ENCODE results near the gene YWHAQ. TPM values are rescaled to one million over a fixed set of nuclear protein-coding genes. Genes with fewer than 3 reads are reported as not detected.

YWHAQ gene
- total RNA-seq, 1 donor from 2014 or later, result 655 TPM

- peaks cover 28% of the 10 kb centered on the region for H3K4me1 Mint-ChIP-seq
- H3K36me3 Mint-ChIP-seq, result no peaks in the 10 kb centered on the region
- DNase-seq (ENCODE audit: low spot score), result no peak
- Histone ChIP-seq H3K4me2 (no peak overlapping the region), H4K20me1 (ENCODE audit: low read depth) (no peaks in the 10 kb centered on the region), H3K9ac (no peak overlapping the region), H3K4me3 (no peak overlapping the region), H3K79me2 (ENCODE audit: low read depth) (no peaks in the 10 kb centered on the region), H3F3A (ENCODE audit: low read depth) (peaks cover 10% of the 10 kb centered on the region), H2AFZ (replicated peaks) (no peak overlapping the region), H3K27ac (no peak overlapping the region), H3K9me3 (ENCODE audit: low read depth) (no peaks in the 10 kb centered on the region), H3K27me3 (no peaks in the 10 kb centered on the region), H3K36me3 (no peaks in the 10 kb centered on the region), H3K4me1 (peaks cover 10% of the 10 kb centered on the region)
- H3K9me3 Mint-ChIP-seq, result no peaks in the 10 kb centered on the region
- H3K4me3 Mint-ChIP-seq, result peak overlapping the region; percentile 30
- no peaks in the 10 kb centered on the region for H3K27me3 Mint-ChIP-seq (ENCODE audit: insufficient read depth, low read depth)
- TF ChIP-seq CTCF (IDR thresholded peaks at IDR 0.05) (no peak), EZH2phosphoT487 (IDR thresholded peaks at IDR 0.05) (no peak), EZH2 (IDR thresholded peaks at IDR 0.05) (no peak)
- no peak overlapping the region for H3K27ac Mint-ChIP-seq
Observed at GRCh38 chr2:9673914-9674481, 43.2 kb upstream of the YWHAQ start.

- DNase-seq (ENCODE audit: low spot score), result no peak
- no peak overlapping the region for H3K4me2 ChIP-seq
- no peak overlapping the region for H3K4me3 ChIP-seq
- H4K20me1 ChIP-seq (ENCODE audit: low read depth), result no peaks in the 10 kb centered on the region
- no peaks in the 10 kb centered on the region for H3K27me3 ChIP-seq
- no peaks in the 10 kb centered on the region for H3K36me3 Mint-ChIP-seq
- no peak for TF ChIP-seq EZH2phosphoT487 (IDR thresholded peaks at IDR 0.05)
- H3K27me3 Mint-ChIP-seq (ENCODE audit: insufficient read depth, low read depth), result peaks cover 2% of the 10 kb centered on the region
- H3K4me1 ChIP-seq, result no peaks in the 10 kb centered on the region
- H3K79me2 ChIP-seq (ENCODE audit: low read depth), result no peaks in the 10 kb centered on the region
- H3K27ac Mint-ChIP-seq, result no peak overlapping the region
- no peaks in the 10 kb centered on the region for H3F3A ChIP-seq (ENCODE audit: low read depth)
- no peaks in the 10 kb centered on the region for H3K9me3 ChIP-seq (ENCODE audit: low read depth)
- no peak overlapping the region for H2AFZ ChIP-seq (replicated peaks)
- no peak overlapping the region for H3K4me3 Mint-ChIP-seq
- H3K9me3 Mint-ChIP-seq, result no peaks in the 10 kb centered on the region
- H3K4me1 Mint-ChIP-seq, result peaks cover 3% of the 10 kb centered on the region
- no peaks in the 10 kb centered on the region for H3K36me3 ChIP-seq
- no peak overlapping the region for H3K9ac ChIP-seq
- H3K27ac ChIP-seq, result no peak overlapping the region
Observed at GRCh38 chr2:9668687-9669345, 38.0 kb upstream of the YWHAQ start.

GRCh38 chr2:9667826-9668225 lies 37.0 kb upstream of the YWHAQ start:
- H3K79me2 ChIP-seq (ENCODE audit: low read depth), result no peaks in the 10 kb centered on the region
- H3F3A ChIP-seq (ENCODE audit: low read depth), result no peaks in the 10 kb centered on the region
- no peak overlapping the region for H2AFZ ChIP-seq (replicated peaks)
- H3K27ac ChIP-seq, result no peak overlapping the region
- no peak overlapping the region for H3K4me3 ChIP-seq
- H3K27me3 Mint-ChIP-seq (ENCODE audit: insufficient read depth, low read depth), result peaks cover 2% of the 10 kb centered on the region
- no peaks in the 10 kb centered on the region for H4K20me1 ChIP-seq (ENCODE audit: low read depth)
- H3K4me3 Mint-ChIP-seq, result no peak overlapping the region
- H3K4me1 ChIP-seq, result no peaks in the 10 kb centered on the region
- no peak overlapping the region for H3K9ac ChIP-seq
- H3K36me3 Mint-ChIP-seq, result no peaks in the 10 kb centered on the region
- no peaks in the 10 kb centered on the region for H3K36me3 ChIP-seq
- H3K27ac Mint-ChIP-seq, result no peak overlapping the region
- no peaks in the 10 kb centered on the region for H3K9me3 ChIP-seq (ENCODE audit: low read depth)
- no peak overlapping the region for H3K4me2 ChIP-seq
- DNase-seq (ENCODE audit: low spot score), result no peak
- H3K4me1 Mint-ChIP-seq, result peaks cover 3% of the 10 kb centered on the region
- H3K9me3 Mint-ChIP-seq, result no peaks in the 10 kb centered on the region
- TF ChIP-seq CTCF (IDR thresholded peaks at IDR 0.05) (no peak), EZH2 (IDR thresholded peaks at IDR 0.05) (no peak), EZH2phosphoT487 (IDR thresholded peaks at IDR 0.05) (no peak)
- no peaks in the 10 kb centered on the region for H3K27me3 ChIP-seq

GRCh38 chr2:9666306-9666705 lies 35.5 kb upstream of the YWHAQ start:
- no peaks in the 10 kb centered on the region for H3K27me3 ChIP-seq
- H3K4me3 ChIP-seq, result no peak overlapping the region
- H3K79me2 ChIP-seq (ENCODE audit: low read depth), result no peaks in the 10 kb centered on the region
- no peaks in the 10 kb centered on the region for H3K9me3 ChIP-seq (ENCODE audit: low read depth)
- Mint-ChIP-seq H3K36me3 (no peaks in the 10 kb centered on the region), H3K4me3 (no peak overlapping the region), H3K27me3 (ENCODE audit: insufficient read depth, low read depth) (peaks cover 2% of the 10 kb centered on the region), H3K4me1 (peaks cover 3% of the 10 kb centered on the region), H3K9me3 (no peaks in the 10 kb centered on the region), H3K27ac (no peak overlapping the region)
- no peak for DNase-seq (ENCODE audit: low spot score)
- H4K20me1 ChIP-seq (ENCODE audit: low read depth), result no peaks in the 10 kb centered on the region
- no peaks in the 10 kb centered on the region for H3K4me1 ChIP-seq
- H3K4me2 ChIP-seq, result no peak overlapping the region
- H3K36me3 ChIP-seq, result no peaks in the 10 kb centered on the region
- H2AFZ ChIP-seq (replicated peaks), result no peak overlapping the region
- no peak overlapping the region for H3K9ac ChIP-seq
- no peak for TF ChIP-seq EZH2phosphoT487 (IDR thresholded peaks at IDR 0.05)
- no peak for TF ChIP-seq EZH2 (IDR thresholded peaks at IDR 0.05)
- no peak for TF ChIP-seq CTCF (IDR thresholded peaks at IDR 0.05)
- H3F3A ChIP-seq (ENCODE audit: low read depth), result no peaks in the 10 kb centered on the region
- H3K27ac ChIP-seq, result no peak overlapping the region

Measured in neural progenitor cell (in vitro differentiated cells).